22Rv1 (cell line): Measurements from ENCODE around the gene ZNF516.

Experiments used
- H3K27ac ChIP-seq: fragments of 450-650 bp; 2 replicates; pipeline ENCODE4 v1.5.1; 2017
- CTCF ChIP-seq: fragments of 450-650 bp; IDR thresholded peaks from 2 replicates; pipeline ENCODE4 v1.5.1; 2017; ENCODE audit warnings: mild to moderate bottlenecking
- ZFX ChIP-seq: fragments of 450-650 bp; IDR thresholded peaks from 2 replicates; pipeline ENCODE4 v1.6.1; 2017; ENCODE audit warnings: antibody characterized with exemption, borderline replicate concordance

ZNF516 gene

GRCh38 chr18:76340410-76340809 is 154.6 kb downstream of the ZNF516 start:
- no peak for TF ChIP-seq CTCF

GRCh38 chr18:76339246-76339620 is 155.8 kb downstream of the ZNF516 start:
- no peak overlapping the region for H3K27ac ChIP-seq
- TF ChIP-seq CTCF (no peak), ZFX (no peak)

More at GRCh38 chr18:76340410-76340809, 154.6 kb downstream of the ZNF516 start:
- no peak overlapping the region for H3K27ac ChIP-seq

GRCh38 chr18:76338619-76339245 is 156.3 kb downstream of the ZNF516 start:
- TF ChIP-seq CTCF (no peak), ZFX (no peak)
- H3K27ac ChIP-seq = no peak overlapping the region

- H3K27ac ChIP-seq = no peak overlapping the region
- TF ChIP-seq ZFX = no peak
- TF ChIP-seq CTCF = no peak
These were observed 157.0 kb downstream of the ZNF516 start for GRCh38 chr18:76338088-76338487.

- TF ChIP-seq ZFX (no peak), CTCF (no peak)
- H3K27ac ChIP-seq = no peak overlapping the region
These were observed 159.0 kb downstream of the ZNF516 start for GRCh38 chr18:76335859-76336640.

GRCh38 chr18:76328140-76328539 is 166.9 kb downstream of the ZNF516 start:
- H3K27ac ChIP-seq = no peak overlapping the region
- no peak for TF ChIP-seq CTCF
- no peak for TF ChIP-seq ZFX

- TF ChIP-seq CTCF (no peak), ZFX (no peak)
- no peak overlapping the region for H3K27ac ChIP-seq
These were observed 171.2 kb downstream of the ZNF516 start for GRCh38 chr18:76323891-76324290.
